Cardiac muscle cell (in vitro differentiated cells and primary cell): ENCODE results near the gene ALK. TPM values are rescaled to one million over a fixed set of nuclear protein-coding genes. Genes with fewer than 3 reads are reported as not detected.

Experiments
- DNase-seq, 2 donors: peaks; one replicate each; pipeline versions ENCODE4 v3.0.0 to v3.0.0-alpha.2; 2010 to 2017; ENCODE audit warnings: low read depth in 1 of 2, low spot score in 1 of 2
- H3K27ac ChIP-seq: fragments of 200-600 bp; sonication (generic); 2 replicates; pipeline ENCODE4 v1.5.1; 2016
- H3K27me3 ChIP-seq: fragments of 200-600 bp; sonication (generic); 2 replicates; pipeline ENCODE4 v1.6.0; 2016; ENCODE audit warnings: control low read depth
- H3K36me3 ChIP-seq: fragments of 200-600 bp; sonication (generic); 2 replicates; pipeline ENCODE4 v1.5.1; 2016; ENCODE audit warnings: control low read depth
- H3K4me1 ChIP-seq: fragments of 200-600 bp; sonication (generic); 2 replicates; pipeline ENCODE4 v1.8.1; 2017; ENCODE audit warnings: low read depth, mild to moderate bottlenecking, mixed run types
- H3K4me3 ChIP-seq: fragments of 200-600 bp; sonication (generic); 2 replicates; pipeline ENCODE4 v1.5.1; 2016; ENCODE audit warnings: mild to moderate bottlenecking
- H3K9me3 ChIP-seq: fragments of 200-600 bp; sonication (generic); 2 replicates; pipeline ENCODE4 v1.5.1; 2017; ENCODE audit warnings: low read depth, mild to moderate bottlenecking, control low read depth
- polyA plus RNA-seq: library from polyadenylated mRNA; unstranded; fragments of >200 nt; fragmentation: Nextera tagmentation; extraction: Ambion mirVana; gene quantifications from 2 replicates; pipeline ENCODE4 v1.2.1, GENCODE V29; 2016
- total RNA-seq: library from RNA; depleted of rRNA; stranded (reverse); fragments of >200 nt; gene quantifications from 2 replicates; pipeline ENCODE4 v1.2.3, GENCODE V29; 2016
- TF ChIP-seq, protein P1 (sequence below): IDR thresholded peaks from 2 replicates; pipeline ENCODE4 v1.5.1; 2012; ENCODE audit warnings: low read depth, mild to moderate bottlenecking, low read length

ALK gene
- total and polyA plus RNA-seq, 2 experiments from 2014 or later = 1.8 to 4.3 TPM

DNA sequence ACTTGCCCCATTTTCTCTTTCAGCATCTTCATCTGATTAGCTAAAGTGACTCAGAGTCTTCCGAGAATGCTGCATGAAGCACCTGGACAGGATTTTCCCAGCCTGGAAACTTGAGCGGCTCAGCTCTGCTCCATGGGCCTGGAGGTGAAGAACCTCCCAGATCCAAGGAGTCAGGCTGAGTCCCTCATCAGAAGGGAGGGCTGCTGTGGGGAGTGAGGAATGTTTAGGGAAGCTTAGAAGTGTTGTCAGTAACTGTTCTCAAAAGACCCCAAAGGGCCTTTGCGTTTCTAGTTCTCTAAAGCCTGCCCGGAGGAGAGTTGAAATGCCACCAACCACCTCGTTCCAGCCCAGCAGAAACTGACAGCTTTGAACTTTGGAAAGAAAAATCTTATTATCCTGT, 649.1 kb downstream of the ALK start:
- Histone ChIP-seq H3K4me3 (no peak overlapping the region), H3K9me3 (no peaks in the 10 kb centered on the region), H3K36me3 (no peaks in the 10 kb centered on the region), H3K4me1 (no peaks in the 10 kb centered on the region), H3K27ac (no peak overlapping the region), H3K27me3 (no peaks in the 10 kb centered on the region)
- DNase-seq = no peak
- TF ChIP-seq, protein P1, sequence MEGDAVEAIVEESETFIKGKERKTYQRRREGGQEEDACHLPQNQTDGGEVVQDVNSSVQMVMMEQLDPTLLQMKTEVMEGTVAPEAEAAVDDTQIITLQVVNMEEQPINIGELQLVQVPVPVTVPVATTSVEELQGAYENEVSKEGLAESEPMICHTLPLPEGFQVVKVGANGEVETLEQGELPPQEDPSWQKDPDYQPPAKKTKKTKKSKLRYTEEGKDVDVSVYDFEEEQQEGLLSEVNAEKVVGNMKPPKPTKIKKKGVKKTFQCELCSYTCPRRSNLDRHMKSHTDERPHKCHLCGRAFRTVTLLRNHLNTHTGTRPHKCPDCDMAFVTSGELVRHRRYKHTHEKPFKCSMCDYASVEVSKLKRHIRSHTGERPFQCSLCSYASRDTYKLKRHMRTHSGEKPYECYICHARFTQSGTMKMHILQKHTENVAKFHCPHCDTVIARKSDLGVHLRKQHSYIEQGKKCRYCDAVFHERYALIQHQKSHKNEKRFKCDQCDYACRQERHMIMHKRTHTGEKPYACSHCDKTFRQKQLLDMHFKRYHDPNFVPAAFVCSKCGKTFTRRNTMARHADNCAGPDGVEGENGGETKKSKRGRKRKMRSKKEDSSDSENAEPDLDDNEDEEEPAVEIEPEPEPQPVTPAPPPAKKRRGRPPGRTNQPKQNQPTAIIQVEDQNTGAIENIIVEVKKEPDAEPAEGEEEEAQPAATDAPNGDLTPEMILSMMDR = no peak

DNA sequence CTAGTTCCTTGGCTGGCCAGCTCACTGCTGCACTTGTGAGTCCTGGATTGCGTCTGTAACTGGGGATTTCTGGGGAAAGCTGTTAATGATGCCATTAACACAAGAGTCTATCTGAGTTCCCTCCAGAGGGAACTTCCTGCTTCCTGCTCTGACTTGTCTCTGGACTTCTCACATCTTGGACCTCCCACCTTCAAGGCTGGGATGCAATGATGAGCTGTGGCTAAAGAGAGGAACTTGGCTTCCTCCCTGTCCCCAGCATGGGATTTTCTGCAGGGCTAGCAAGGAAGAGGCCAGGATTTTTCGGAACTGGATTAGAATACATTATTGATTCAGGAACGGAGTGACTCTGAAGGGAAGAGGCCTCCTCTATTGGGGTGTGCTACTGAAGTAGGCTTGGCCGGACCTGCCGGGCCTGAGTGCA, 650.7 kb downstream of the ALK start:
- H3K27me3 ChIP-seq = no peaks in the 10 kb centered on the region

DNA sequence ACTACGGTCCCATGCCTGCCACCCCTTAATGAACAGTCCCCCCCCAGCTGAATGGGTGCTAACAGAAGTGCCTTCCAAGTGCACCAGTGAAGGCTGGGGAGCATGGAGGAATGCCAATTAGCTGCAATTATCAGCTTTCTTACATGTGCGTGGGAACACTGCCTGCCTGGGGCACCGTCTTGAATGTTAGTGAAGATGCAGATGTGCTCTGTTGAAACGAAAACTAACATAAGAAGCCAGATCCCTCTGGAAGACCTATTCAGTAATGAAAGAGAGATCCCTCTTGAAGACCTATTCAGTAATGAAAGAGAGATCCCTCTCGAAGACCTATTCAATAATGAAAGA, 651.6 kb downstream of the ALK start:
- no peaks in the 10 kb centered on the region for H3K9me3 ChIP-seq
- H3K27ac ChIP-seq = no peak overlapping the region
- no peaks in the 10 kb centered on the region for H3K27me3 ChIP-seq
- TF ChIP-seq, protein P1 = no peak
- no peaks in the 10 kb centered on the region for H3K4me1 ChIP-seq
- no peaks in the 10 kb centered on the region for H3K36me3 ChIP-seq
- DNase-seq = no peak
- no peak overlapping the region for H3K4me3 ChIP-seq

More for the DNA sequence above, 650.7 kb downstream of the ALK start:
- H3K4me3 ChIP-seq = no peak overlapping the region
- TF ChIP-seq, protein P1 = no peak
- H3K36me3 ChIP-seq = no peaks in the 10 kb centered on the region
- H3K27ac ChIP-seq = no peak overlapping the region
- H3K9me3 ChIP-seq = no peaks in the 10 kb centered on the region
- no peak for DNase-seq
- no peaks in the 10 kb centered on the region for H3K4me1 ChIP-seq

DNA sequence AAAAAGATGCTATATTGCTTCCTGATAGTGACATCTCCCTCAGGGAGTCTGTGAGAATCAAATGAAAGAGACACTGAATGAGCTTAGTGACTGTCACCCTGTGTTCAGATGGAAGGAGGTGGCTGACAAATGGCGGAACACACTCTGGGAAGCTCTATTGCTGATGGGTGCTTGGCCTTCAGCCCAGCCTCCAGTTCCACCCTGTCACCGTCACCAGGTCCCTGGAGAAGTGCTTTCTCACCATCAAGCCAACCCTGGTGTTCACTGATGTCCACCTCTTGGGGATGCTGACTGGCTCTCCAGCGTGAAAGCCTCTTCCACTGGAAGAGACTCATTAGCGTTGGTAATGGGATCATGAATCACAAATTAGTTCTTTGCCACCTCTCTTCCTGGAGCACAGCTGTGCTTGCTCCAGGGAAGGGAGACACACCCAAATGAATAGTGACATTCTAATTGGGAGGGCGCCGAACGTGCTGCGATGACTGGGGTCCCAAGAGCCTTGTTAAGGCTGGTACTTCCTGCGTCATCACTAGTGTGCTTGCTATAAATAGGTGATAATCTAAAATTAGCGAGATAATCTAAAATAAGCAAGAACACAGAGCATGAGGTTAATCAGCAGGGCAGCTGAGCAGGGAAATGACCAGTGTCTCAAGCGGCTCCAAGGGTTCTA, 652.2 kb downstream of the ALK start:
- Histone ChIP-seq H3K9me3 (no peaks in the 10 kb centered on the region), H3K36me3 (no peaks in the 10 kb centered on the region), H3K4me3 (no peak overlapping the region), H3K27me3 (no peaks in the 10 kb centered on the region), H3K27ac (no peak overlapping the region), H3K4me1 (no peaks in the 10 kb centered on the region)
- no peak for DNase-seq
- TF ChIP-seq, protein P1 = no peak

DNA sequence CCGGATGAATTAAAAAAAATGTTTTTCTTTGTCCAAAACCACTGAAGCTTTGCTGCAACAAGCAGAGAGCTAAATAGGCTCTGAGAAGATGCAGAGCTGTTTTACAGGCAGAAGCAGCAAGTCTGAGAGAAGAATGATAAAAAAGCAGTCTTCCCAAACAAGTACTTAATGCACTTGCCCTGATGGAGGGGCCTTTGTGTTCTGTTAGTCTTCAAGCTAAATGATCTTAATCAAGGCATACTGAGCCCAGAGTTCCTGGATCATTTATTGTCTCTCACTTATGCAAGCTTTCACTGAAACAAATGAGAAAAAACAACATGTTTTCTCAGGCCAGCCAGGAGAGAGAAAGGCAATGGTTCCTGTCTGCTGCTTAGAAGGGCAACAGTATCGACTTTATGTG, 653.7 kb downstream of the ALK start:
- Histone ChIP-seq H3K4me1 (no peaks in the 10 kb centered on the region), H3K4me3 (no peak overlapping the region), H3K27ac (no peak overlapping the region), H3K36me3 (no peaks in the 10 kb centered on the region), H3K27me3 (no peaks in the 10 kb centered on the region), H3K9me3 (no peaks in the 10 kb centered on the region)
- no peak for DNase-seq
- TF ChIP-seq, protein P1 = no peak
